ENCODE measurements around the gene SOST.

Gene SOST

DNA sequence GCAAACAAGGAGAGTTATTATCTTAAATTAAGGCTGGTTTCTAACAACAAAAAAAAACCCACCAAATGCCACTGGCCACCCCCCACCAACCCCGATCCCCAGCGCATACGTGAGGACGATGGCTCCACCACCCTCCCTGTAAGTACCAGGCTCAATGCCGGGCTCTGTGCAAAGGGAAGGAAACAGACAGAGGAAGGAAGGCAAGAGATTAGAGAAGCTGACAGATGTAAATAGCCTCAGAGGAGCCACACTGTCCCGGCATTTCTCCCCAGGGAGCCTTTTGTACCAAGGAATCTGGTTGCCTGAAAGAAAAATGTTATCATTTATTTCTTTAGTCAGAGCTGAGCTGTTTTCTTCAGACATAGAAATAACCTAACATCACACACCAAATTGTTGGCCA is 13.1 kb downstream of the SOST start:
- FAIRE-seq: no peak
- no peak for DNase-seq (ENCODE audit: low spot score)

DNA sequence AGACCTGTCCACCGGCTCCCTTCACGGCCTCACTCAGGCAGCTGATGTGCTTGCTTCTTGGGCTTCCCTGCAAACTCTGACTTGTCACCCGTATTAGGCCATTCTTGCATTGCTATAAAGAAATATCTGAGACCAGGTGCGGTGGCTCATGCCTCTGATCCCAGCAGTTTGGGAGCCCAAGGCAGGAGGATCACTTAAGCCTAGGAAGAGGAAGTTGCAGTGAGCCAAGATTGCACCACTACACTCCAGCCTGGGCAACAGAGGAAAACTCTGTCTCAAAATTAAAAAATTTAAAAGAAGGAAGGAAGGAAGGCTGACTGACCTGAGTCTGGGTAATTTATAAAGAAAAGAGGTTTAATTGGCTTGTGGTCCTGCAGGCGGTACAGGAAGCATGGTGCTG is 17.0 kb downstream of the SOST start:
- no peak for DNase-seq (ENCODE audit: low spot score)
- FAIRE-seq: no peak

GRCh38 chr17:43740541-43740940 is 18.1 kb downstream of the SOST start:
- FAIRE-seq (no peak), DNase-seq (ENCODE audit: low spot score) (no peak)

- FAIRE-seq (peak; percentile 17), DNase-seq (ENCODE audit: low spot score) (no peak)
Observed at GRCh38 chr17:43737722-43738121, 20.9 kb downstream of the SOST start.

GRCh38 chr17:43736389-43736788 is 22.2 kb downstream of the SOST start:
- no peak for FAIRE-seq

GRCh38 chr17:43734376-43734775 is 24.2 kb downstream of the SOST start:
- DNase-seq (ENCODE audit: low spot score) (peak; percentile 62), FAIRE-seq (peak; percentile 20)

More at GRCh38 chr17:43736389-43736788, 22.2 kb downstream of the SOST start:
- DNase-seq (ENCODE audit: low spot score): no peak

DNA sequence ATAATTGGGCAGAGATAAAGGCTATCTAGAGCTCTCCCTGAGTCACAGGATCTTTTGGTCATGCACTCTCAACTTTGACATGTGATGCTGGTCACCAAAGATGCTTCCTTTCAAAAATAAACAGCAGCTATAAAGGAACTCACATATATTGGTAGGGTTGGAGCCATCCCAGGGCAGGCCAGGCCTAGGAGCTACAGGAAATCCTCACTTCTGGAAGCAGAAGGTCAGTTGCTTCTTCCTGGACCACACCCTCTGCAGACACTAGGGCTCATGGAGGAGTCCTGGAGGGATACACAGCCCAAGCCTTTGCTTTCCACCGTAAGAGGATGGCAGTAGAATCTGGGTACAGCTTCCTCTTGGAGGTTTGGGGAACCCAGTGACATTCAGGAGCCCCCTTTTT is 24.6 kb downstream of the SOST start:
- no peak for FAIRE-seq

GRCh38 chr17:43732958-43733357 is 25.6 kb downstream of the SOST start:
- FAIRE-seq: no peak
- DNase-seq (ENCODE audit: low spot score): peak; percentile 32

More for the DNA sequence above, 24.6 kb downstream of the SOST start:
- no peak for DNase-seq (ENCODE audit: low spot score)

DNA sequence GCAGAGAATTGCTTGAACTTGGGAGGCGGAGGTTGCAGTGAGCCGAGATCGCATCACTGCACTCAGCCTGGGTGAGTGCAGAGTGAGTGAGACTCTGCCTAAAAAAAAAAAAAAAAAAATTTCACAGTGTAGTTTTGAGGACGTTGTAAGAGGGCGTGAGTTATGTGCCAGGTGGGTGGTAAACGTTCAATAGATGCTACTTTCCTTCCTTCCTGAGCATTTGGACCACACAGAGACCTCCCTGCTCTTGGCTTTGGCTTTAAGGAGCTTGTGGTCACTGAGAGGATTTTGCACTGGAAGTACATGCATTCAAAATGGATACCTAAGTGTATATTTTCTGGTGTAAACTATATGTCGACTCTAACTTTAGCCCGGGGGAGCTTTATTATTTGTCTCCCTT is 30.5 kb downstream of the SOST start:
- DNase-seq (ENCODE audit: low spot score): no peak

GRCh38 chr17:43723697-43724359 is 34.8 kb downstream of the SOST start:
- DNase-seq (ENCODE audit: low spot score) (peak; percentile 88), FAIRE-seq (peak; percentile 70)

More for the DNA sequence above, 30.5 kb downstream of the SOST start:
- no peak for FAIRE-seq

GRCh38 chr17:43722870-43723665 is 35.5 kb downstream of the SOST start:
- FAIRE-seq: peak; percentile 32
- DNase-seq (ENCODE audit: low spot score): no peak

GRCh38 chr17:43722269-43722619 is 36.3 kb downstream of the SOST start:
- FAIRE-seq: no peak
- DNase-seq (ENCODE audit: low spot score): no peak

GRCh38 chr17:43721537-43722268 is 36.9 kb downstream of the SOST start:
- FAIRE-seq: no peak
- DNase-seq (ENCODE audit: low spot score): no peak

DNA sequence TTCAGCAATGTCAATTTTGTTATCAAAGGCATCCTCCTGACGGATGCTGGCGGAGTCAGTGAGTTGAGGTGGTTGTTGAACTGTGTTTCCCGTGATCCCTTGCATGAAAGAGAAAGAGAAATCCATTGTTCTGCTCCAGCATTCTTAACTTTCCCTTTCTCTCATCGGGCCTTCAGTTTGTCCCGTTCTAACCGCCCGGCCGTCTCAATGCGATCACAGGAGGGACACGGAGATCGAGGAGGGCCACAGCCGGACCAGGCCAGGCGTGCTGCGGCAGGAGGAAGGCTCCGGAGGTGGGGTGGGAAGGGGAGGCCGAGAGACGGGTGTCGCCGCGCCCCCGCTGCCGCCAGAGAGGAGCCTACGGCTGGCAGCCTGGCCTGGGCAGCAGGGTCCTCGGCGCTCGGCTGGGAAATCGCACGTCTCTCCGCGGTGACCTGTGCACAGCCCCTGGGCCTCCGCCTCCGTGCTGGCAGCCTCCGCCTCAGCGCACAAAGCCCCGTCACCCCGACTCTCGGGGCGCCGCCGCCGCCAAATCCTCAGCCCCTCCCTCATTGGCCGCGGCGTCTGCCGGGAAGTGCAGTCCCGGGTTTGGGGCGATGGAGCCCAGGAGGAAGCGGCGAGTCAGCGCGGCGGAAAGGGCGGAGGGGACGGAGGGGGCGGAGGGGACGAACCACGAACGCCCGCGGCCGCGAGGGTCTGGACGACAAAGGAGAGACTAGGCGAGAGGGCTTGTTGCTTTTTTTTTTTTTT is 38.1 kb downstream of the SOST start:
- DNase-seq (ENCODE audit: low spot score): peak; percentile 80
- FAIRE-seq: peak; percentile 68

- no peak for FAIRE-seq
- no peak for DNase-seq (ENCODE audit: low spot score)
Observed at GRCh38 chr17:43719578-43719977, 39.0 kb downstream of the SOST start.

DNA sequence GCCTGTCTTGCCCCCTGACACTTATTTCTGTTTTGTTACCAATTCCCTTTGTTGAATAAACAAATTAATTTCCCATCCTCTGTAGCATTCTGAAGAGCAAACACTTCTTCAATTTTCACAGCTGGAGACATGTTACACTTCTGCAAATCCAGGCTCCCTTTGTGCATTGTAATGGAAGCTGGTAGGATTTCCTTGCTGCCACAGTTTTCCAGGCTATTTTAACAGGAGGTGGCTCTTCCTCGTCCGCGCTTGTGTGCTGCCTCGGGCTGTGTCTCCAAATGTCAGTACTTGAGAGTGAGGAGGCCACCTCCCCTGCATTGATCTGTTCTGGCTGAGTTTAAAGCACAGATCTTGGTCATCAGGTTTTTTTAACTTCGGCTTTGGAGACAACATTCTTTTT is 40.0 kb downstream of the SOST start:
- FAIRE-seq: no peak
- no peak for DNase-seq (ENCODE audit: low spot score)

DNA sequence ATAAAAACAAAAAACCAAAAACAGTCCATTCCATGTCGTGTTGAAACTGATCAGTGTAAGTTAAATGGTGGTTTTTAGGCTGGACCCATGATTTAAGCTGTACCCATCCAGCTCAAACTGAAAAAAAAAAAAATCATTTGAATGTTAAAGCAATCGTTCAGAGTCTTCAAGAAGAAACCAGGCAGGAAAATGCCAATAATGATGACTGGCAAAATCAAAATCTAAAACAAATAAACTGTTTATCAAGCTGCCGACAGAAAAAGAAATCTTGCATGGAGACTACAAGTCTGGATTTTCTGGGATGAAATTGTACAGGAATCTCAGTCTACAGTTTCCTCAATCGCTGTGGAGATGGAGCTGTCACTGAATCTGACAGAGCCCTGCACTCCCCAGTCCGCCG is 40.7 kb downstream of the SOST start:
- FAIRE-seq (no peak), DNase-seq (ENCODE audit: low spot score) (no peak)

DNA sequence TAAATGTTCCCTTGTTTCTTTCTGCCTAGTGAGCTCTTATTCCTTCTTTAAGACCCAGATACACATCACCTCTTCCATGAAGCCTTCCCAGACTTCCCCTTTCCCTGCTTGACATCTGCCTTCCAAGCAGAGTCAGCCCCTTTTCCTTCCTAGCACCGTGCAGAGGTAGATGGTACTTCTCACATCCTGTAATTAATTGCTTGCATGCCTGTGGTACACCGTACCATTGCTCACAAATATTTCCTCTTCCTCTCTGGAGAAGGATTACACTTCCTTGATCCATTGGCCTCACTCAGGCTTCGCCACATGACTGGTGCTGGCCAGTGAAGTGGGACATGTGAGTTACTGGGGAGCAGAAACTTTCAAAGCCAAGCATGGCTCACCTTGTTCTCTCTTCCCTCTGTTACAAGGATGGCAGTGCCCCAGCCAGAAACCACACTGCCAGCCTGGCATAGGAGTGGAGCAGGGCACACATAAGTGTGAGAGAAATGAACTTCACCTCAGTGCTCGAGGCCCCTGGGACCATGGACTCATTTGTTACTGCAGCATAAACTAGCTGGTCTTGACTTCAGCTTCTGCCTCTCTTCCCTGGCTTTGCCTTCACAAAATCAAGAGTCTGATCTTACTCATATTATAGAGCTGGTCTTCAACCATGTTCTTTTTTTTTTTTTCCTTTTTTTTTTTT is 44.0 kb downstream of the SOST start:
- DNase-seq (ENCODE audit: low spot score): no peak
- FAIRE-seq: peak; percentile 62

GRCh38 chr17:43713494-43714162 is 45.0 kb downstream of the SOST start:
- FAIRE-seq (no peak), DNase-seq (ENCODE audit: low spot score) (no peak)

GRCh38 chr17:43712397-43712796 is 46.2 kb downstream of the SOST start:
- FAIRE-seq (no peak), DNase-seq (ENCODE audit: low spot score) (no peak)

Data from urothelium cell line (cell line).